ENCODE data around the gene TIMP3.

GRCh38 chr22:32752326-32752725 lies 49.2 kb upstream of the TIMP3 start:
- TF ChIP-seq CTCF (IDR thresholded peaks at IDR 0.05), result no peak
- TF ChIP-seq POLR2A (IDR thresholded peaks at IDR 0.05), result no peak
- no peak for TF ChIP-seq EP300 (IDR thresholded peaks at IDR 0.05)
- TF ChIP-seq POLR2AphosphoS5 (IDR thresholded peaks at IDR 0.05), result no peak

Data from upper lobe of left lung (tissue), 4 donors.